Nephron (organoid): ENCODE results near the gene GUK1.

Experiments used
- H3K27ac Mint-ChIP-seq, 3 experiments: 2 replicates each; pipeline ENCODE4 v1.8.0; 2020; ENCODE audit warnings: mixed read lengths in 3 of 3, mild to moderate bottlenecking in 2 of 3, moderate library complexity in 1 of 3
- H3K27me3 Mint-ChIP-seq: 2 replicates; pipeline ENCODE4 v1.8.0; 2021; ENCODE audit warnings: low read depth, mild to moderate bottlenecking, moderate library complexity, mixed read lengths
- H3K36me3 Mint-ChIP-seq: 2 replicates; pipeline ENCODE4 v1.8.0; 2020; ENCODE audit warnings: low read depth, mixed read lengths
- H3K4me1 Mint-ChIP-seq: 2 replicates; pipeline ENCODE4 v1.8.0; 2020; ENCODE audit warnings: mixed read lengths
- H3K4me3 Mint-ChIP-seq, 3 experiments: 2 replicates each; pipeline ENCODE4 v1.8.0; 2020; ENCODE audit warnings: mild to moderate bottlenecking in 3 of 3, mixed read lengths in 3 of 3, moderate library complexity in 2 of 3
- H3K9me3 Mint-ChIP-seq: 2 replicates; pipeline ENCODE4 v1.8.0; 2020; ENCODE audit warnings: mixed read lengths
- TF ChIP-seq, protein P1 (sequence below), 3 experiments: fragments of 200-600 bp; sonication (generic); IDR thresholded peaks; one replicate each; pipeline ENCODE4 v1.5.0; 2021; ENCODE audit warnings: antibody characterized with exemption in 3 of 3; ENCODE audit not compliant: unreplicated experiment in 3 of 3

The GUK1 gene

GRCh38 chr1:228144993-228145343 is 4.9 kb downstream of the GUK1 start:
- H3K27me3 Mint-ChIP-seq, result no peaks in the 10 kb centered on the region
- no peak overlapping the region for H3K4me3 Mint-ChIP-seq
- no peak overlapping the region for H3K27ac Mint-ChIP-seq

DNA sequence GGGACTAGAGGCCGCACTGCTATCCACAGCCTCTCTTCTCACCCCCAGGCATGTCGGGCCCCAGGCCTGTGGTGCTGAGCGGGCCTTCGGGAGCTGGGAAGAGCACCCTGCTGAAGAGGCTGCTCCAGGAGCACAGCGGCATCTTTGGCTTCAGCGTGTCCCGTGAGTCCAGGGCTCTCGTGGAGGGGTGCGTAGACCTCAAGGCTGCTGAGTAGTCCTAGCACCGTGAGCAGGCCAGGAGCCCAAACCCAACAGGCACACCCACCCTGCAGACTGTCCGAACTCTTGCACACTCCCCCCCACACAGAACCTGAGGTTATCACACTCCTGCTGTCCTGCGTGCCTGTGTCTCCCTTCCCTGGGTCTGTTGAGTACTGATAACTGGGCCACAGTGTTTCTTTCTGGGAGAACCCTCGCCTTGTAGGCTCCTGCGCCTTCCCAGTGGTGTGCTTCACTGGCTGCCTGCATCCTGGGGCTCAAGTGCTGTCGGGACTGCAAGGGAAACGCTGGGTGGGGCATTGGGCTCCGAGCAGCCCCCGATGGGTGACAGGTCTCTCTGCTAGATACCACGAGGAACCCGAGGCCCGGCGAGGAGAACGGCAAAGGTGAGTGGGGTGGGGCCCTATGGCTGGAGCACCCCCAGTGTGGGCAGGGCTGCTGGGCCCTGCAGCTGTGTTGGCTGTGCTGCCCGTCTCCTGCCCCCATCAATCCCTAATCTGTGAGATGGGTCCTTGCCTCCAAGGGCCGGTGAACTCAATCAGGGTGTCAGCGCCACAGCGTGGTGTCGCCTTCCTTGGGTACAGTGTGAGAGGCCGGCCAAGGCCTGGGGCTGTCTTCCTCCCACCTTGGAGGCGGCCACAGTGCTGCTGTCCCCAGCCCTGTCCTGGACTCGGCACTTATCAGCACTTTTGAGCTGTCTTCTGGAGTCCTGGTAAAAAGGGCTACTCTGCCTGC is 5.7 kb downstream of the GUK1 start:
- Mint-ChIP-seq H3K27me3 (no peaks in the 10 kb centered on the region), H3K4me3 (peak overlapping the region in 1 of 3 experiments; percentile 46), H3K36me3 (no peaks in the 10 kb centered on the region), H3K27ac (no peak overlapping the region), H3K4me1 (peaks cover 24% of the 10 kb centered on the region), H3K9me3 (no peaks in the 10 kb centered on the region)
- TF ChIP-seq, protein P1, sequence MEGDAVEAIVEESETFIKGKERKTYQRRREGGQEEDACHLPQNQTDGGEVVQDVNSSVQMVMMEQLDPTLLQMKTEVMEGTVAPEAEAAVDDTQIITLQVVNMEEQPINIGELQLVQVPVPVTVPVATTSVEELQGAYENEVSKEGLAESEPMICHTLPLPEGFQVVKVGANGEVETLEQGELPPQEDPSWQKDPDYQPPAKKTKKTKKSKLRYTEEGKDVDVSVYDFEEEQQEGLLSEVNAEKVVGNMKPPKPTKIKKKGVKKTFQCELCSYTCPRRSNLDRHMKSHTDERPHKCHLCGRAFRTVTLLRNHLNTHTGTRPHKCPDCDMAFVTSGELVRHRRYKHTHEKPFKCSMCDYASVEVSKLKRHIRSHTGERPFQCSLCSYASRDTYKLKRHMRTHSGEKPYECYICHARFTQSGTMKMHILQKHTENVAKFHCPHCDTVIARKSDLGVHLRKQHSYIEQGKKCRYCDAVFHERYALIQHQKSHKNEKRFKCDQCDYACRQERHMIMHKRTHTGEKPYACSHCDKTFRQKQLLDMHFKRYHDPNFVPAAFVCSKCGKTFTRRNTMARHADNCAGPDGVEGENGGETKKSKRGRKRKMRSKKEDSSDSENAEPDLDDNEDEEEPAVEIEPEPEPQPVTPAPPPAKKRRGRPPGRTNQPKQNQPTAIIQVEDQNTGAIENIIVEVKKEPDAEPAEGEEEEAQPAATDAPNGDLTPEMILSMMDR (IDR thresholded peaks at IDR 0.05; ENCODE audit: unreplicated experiment in 3 of 3), result no peak

More at GRCh38 chr1:228144993-228145343, 4.9 kb downstream of the GUK1 start:
- H3K9me3 Mint-ChIP-seq, result no peaks in the 10 kb centered on the region
- H3K4me1 Mint-ChIP-seq, result peaks cover 24% of the 10 kb centered on the region
- TF ChIP-seq, protein P1 (IDR thresholded peaks at IDR 0.05; ENCODE audit: unreplicated experiment in 3 of 3), result no peak
- no peaks in the 10 kb centered on the region for H3K36me3 Mint-ChIP-seq

- TF ChIP-seq, protein P1 (IDR thresholded peaks at IDR 0.05; ENCODE audit: unreplicated experiment in 3 of 3), result no peak
- Mint-ChIP-seq H3K27ac (no peak overlapping the region), H3K27me3 (no peaks in the 10 kb centered on the region), H3K4me1 (peaks cover 17% of the 10 kb centered on the region), H3K4me3 (no peak overlapping the region), H3K36me3 (no peaks in the 10 kb centered on the region), H3K9me3 (no peaks in the 10 kb centered on the region)
Measured at GRCh38 chr1:228146417-228147150, 6.5 kb downstream of the GUK1 start.

DNA sequence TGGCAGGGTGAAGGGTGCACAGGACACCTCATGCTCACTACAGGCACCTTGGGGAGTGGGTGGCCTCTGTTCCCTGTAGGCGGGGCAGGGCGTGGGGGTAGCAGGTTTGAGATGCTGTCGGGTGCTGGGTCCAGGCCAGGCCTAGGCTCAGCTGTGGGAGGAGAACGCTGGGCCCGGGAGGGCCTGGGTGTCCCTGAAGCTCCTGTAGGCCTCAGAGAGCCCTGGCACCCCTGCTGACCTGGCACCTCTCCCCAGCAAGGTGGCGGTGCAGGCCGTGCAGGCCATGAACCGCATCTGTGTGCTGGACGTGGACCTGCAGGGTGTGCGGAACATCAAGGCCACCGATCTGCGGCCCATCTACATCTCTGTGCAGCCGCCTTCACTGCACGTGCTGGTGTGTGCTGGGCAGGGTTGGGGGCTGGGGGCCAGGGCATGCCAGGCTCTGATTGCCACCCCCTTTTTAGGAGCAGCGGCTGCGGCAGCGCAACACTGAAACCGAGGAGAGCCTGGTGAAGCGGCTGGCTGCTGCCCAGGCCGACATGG is 7.1 kb downstream of the GUK1 start:
- Mint-ChIP-seq H3K4me3 (no peak overlapping the region), H3K27ac (no peak overlapping the region), H3K9me3 (no peaks in the 10 kb centered on the region), H3K4me1 (peaks cover 16% of the 10 kb centered on the region), H3K36me3 (no peaks in the 10 kb centered on the region), H3K27me3 (no peaks in the 10 kb centered on the region)
- TF ChIP-seq, protein P1 (IDR thresholded peaks at IDR 0.05; ENCODE audit: unreplicated experiment in 3 of 3), result no peak

DNA sequence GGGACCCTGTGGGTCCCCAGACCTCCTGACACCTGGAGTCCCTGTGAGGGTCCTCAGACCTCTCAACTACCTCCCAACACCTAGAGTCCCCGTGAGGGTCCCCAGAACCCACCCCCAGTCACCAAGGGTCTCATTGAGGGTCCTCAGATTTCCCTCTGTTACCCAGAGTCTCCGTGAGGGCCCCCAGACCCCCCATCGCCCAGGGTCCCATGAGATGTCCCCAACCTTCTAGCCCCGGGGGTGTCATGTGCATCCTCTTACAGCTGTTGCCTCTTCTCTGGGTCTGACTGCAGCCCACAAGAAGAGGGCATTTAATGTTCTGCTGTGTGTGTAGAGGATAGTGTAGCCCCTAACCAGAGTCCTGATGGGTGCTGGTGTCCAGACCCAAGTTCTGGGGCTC is 7.7 kb downstream of the GUK1 start:
- H3K4me3 Mint-ChIP-seq, result no peak overlapping the region
- no peaks in the 10 kb centered on the region for H3K27me3 Mint-ChIP-seq
- H3K4me1 Mint-ChIP-seq, result peaks cover 13% of the 10 kb centered on the region
- H3K27ac Mint-ChIP-seq, result no peak overlapping the region
- no peaks in the 10 kb centered on the region for H3K9me3 Mint-ChIP-seq
- TF ChIP-seq, protein P1 (IDR thresholded peaks at IDR 0.05; ENCODE audit: unreplicated experiment in 3 of 3), result no peak
- no peaks in the 10 kb centered on the region for H3K36me3 Mint-ChIP-seq
